ENCODE measurements around the gene ZSWIM8.

DNA sequence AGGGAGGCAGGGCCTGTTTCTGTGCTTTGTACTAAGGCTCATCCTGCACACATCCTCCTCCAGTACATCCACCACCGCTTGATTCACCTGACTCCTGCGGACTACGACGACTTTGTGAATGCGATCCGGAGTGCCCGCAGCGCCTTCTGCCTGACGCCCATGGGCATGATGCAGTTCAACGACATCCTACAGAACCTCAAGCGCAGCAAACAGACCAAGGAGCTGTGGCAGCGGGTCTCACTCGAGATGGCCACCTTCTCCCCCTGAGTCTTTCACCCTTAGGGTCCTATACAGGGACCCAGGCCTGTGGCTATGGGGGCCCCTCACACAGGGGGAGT, 15.8 kb downstream of the ZSWIM8 start:
- TF ChIP-seq, protein P1, sequence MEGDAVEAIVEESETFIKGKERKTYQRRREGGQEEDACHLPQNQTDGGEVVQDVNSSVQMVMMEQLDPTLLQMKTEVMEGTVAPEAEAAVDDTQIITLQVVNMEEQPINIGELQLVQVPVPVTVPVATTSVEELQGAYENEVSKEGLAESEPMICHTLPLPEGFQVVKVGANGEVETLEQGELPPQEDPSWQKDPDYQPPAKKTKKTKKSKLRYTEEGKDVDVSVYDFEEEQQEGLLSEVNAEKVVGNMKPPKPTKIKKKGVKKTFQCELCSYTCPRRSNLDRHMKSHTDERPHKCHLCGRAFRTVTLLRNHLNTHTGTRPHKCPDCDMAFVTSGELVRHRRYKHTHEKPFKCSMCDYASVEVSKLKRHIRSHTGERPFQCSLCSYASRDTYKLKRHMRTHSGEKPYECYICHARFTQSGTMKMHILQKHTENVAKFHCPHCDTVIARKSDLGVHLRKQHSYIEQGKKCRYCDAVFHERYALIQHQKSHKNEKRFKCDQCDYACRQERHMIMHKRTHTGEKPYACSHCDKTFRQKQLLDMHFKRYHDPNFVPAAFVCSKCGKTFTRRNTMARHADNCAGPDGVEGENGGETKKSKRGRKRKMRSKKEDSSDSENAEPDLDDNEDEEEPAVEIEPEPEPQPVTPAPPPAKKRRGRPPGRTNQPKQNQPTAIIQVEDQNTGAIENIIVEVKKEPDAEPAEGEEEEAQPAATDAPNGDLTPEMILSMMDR (IDR thresholded peaks at IDR 0.05), result no peak
- no peak for TF ChIP-seq EZH2 (IDR thresholded peaks at IDR 0.05; ENCODE audit: borderline replicate concordance, insufficient read depth, low read depth, low read length, poor library complexity, severe bottlenecking)

Data from B cell (primary cell).